ENCODE measurements around the gene B4GALNT1. TPM values are rescaled to one million over a fixed set of nuclear protein-coding genes. Genes with fewer than 3 reads are reported as not detected.

The B4GALNT1 gene
- total RNA-seq, 1 experiment from 2014 or later = 4.2 TPM

- ChIA-PET POLR2A (interaction anchor here (0.6 to 0.7 kb wide), 2 partner anchors 81 to 92 kb away, joined by 3 read pairs; no protein-coding TSS in a partner anchor), CTCF (interaction anchor here (0.8 to 1.4 kb wide), 3 partner anchors 12 to 57 kb away, joined by 3 to 6 read pairs (median 4); no protein-coding TSS in a partner anchor)
- H3K4me3 ChIP-seq (ENCODE audit: low read depth, low read length) = peak overlapping the region; percentile 62
- no peaks in the 10 kb centered on the region for H3K9me3 Mint-ChIP-seq (ENCODE audit: unreplicated experiment)
- H3K36me3 ChIP-seq (ENCODE audit: control insufficient read depth, insufficient read depth, low read length) = peaks cover 3% of the 10 kb centered on the region
- no TSS peak for BruUV-seq (replicated peaks)
- no peaks in the 10 kb centered on the region for H3K9me3 ChIP-seq
- TF ChIP-seq CTCF (IDR thresholded peaks at IDR 0.05; ENCODE audit: insufficient read depth in 1 of 2, low read depth in 1 of 2, low read length in 1 of 2, severe bottlenecking in 1 of 2, unreplicated experiment in 1 of 2) = no peak
- peaks cover 6% of the 10 kb centered on the region; the same call in 1 of the 2 replicates for H3K4me1 ChIP-seq
- peak in 1 of 2 experiments; percentile 18 for DNase-seq
- no peaks in the 10 kb centered on the region for H3K27me3 ChIP-seq (replicated peaks; ENCODE audit: control insufficient read depth, insufficient read depth, low read length)
- H3K27me3 Mint-ChIP-seq (ENCODE audit: insufficient read depth, unreplicated experiment) = no peaks in the 10 kb centered on the region
- peaks cover 18% of the 10 kb centered on the region for H3K36me3 Mint-ChIP-seq (ENCODE audit: insufficient read depth, unreplicated experiment)
- peaks cover 7% of the 10 kb centered on the region for H3K4me1 Mint-ChIP-seq (ENCODE audit: low read depth, unreplicated experiment)
- intact Hi-C loops (cut with micrococcal nuclease; ENCODE audit: unreplicated experiment) = no loop called here
- peak overlapping the region; percentile 77 for H3K27ac Mint-ChIP-seq (ENCODE audit: unreplicated experiment)
- H3K4me3 Mint-ChIP-seq (ENCODE audit: unreplicated experiment) = peak overlapping the region; percentile 74
These were observed 29.1 kb downstream of the B4GALNT1 start for GRCh38 chr12:57603815-57604453.

- no peak for TF ChIP-seq CTCF (IDR thresholded peaks at IDR 0.05; ENCODE audit: insufficient read depth in 1 of 2, low read depth in 1 of 2, low read length in 1 of 2, severe bottlenecking in 1 of 2, unreplicated experiment in 1 of 2)
- ChIA-PET CTCF (interaction anchor here (0.8 to 1.4 kb wide), 3 partner anchors 11 to 56 kb away, joined by 3 to 6 read pairs (median 4); no protein-coding TSS in a partner anchor), POLR2A (interaction anchor here (0.6 kb wide), 1 partner anchor 91 kb away, joined by 3 read pairs; no protein-coding TSS in a partner anchor)
- Histone ChIP-seq H3K9me3 (no peaks in the 10 kb centered on the region), H3K27me3 (replicated peaks; ENCODE audit: control insufficient read depth, insufficient read depth, low read length) (no peaks in the 10 kb centered on the region), H3K4me1 (peaks cover 6% of the 10 kb centered on the region; the same call in 1 of the 2 replicates), H3K36me3 (ENCODE audit: control insufficient read depth, insufficient read depth, low read length) (peaks cover 3% of the 10 kb centered on the region), H3K4me3 (ENCODE audit: low read depth, low read length) (no peak overlapping the region)
- intact Hi-C loops (cut with micrococcal nuclease; ENCODE audit: unreplicated experiment) = no loop called here
- Mint-ChIP-seq H3K27ac (ENCODE audit: unreplicated experiment) (no peak overlapping the region), H3K9me3 (ENCODE audit: unreplicated experiment) (no peaks in the 10 kb centered on the region), H3K4me1 (ENCODE audit: low read depth, unreplicated experiment) (peaks cover 7% of the 10 kb centered on the region), H3K36me3 (ENCODE audit: insufficient read depth, unreplicated experiment) (peaks cover 22% of the 10 kb centered on the region), H3K4me3 (ENCODE audit: unreplicated experiment) (peak overlapping the region; percentile 74), H3K27me3 (ENCODE audit: insufficient read depth, unreplicated experiment) (no peaks in the 10 kb centered on the region)
- DNase-seq = no peak
- no TSS peak for BruUV-seq (replicated peaks)
These were observed 29.7 kb downstream of the B4GALNT1 start for GRCh38 chr12:57603324-57603723.

GRCh38 chr12:57602544-57602943 is 30.5 kb downstream of the B4GALNT1 start:
- H3K9me3 ChIP-seq = no peaks in the 10 kb centered on the region
- POLR2A ChIA-PET = no interaction called here
- no peak for TF ChIP-seq CTCF (IDR thresholded peaks at IDR 0.05; ENCODE audit: insufficient read depth in 1 of 2, low read depth in 1 of 2, low read length in 1 of 2, severe bottlenecking in 1 of 2, unreplicated experiment in 1 of 2)
- Mint-ChIP-seq H3K27me3 (ENCODE audit: insufficient read depth, unreplicated experiment) (no peaks in the 10 kb centered on the region), H3K36me3 (ENCODE audit: insufficient read depth, unreplicated experiment) (peaks cover 28% of the 10 kb centered on the region), H3K27ac (ENCODE audit: unreplicated experiment) (no peak overlapping the region), H3K4me3 (ENCODE audit: unreplicated experiment) (no peak overlapping the region), H3K4me1 (ENCODE audit: low read depth, unreplicated experiment) (peaks cover 7% of the 10 kb centered on the region), H3K9me3 (ENCODE audit: unreplicated experiment) (no peaks in the 10 kb centered on the region)
- H3K4me3 ChIP-seq (ENCODE audit: low read depth, low read length) = no peak overlapping the region
- BruUV-seq (replicated peaks) = no TSS peak
- peaks cover 3% of the 10 kb centered on the region for H3K36me3 ChIP-seq (ENCODE audit: control insufficient read depth, insufficient read depth, low read length)
- intact Hi-C loops (cut with micrococcal nuclease; ENCODE audit: unreplicated experiment) = no loop called here
- CTCF ChIA-PET = no interaction called here
- no peaks in the 10 kb centered on the region for H3K27me3 ChIP-seq (replicated peaks; ENCODE audit: control insufficient read depth, insufficient read depth, low read length)
- no peak for DNase-seq
- peaks cover 6% of the 10 kb centered on the region; the same call in 1 of the 2 replicates for H3K4me1 ChIP-seq
